Suppressor macrophage treated with lipopolysaccharide for 4 hours (primary cell): ENCODE measurements around the gene IL36A.

Experiments used
- DNase-seq: peaks from one replicate; pipeline ENCODE4 v3.0.0-alpha.2; 2020

IL36A gene

DNA sequence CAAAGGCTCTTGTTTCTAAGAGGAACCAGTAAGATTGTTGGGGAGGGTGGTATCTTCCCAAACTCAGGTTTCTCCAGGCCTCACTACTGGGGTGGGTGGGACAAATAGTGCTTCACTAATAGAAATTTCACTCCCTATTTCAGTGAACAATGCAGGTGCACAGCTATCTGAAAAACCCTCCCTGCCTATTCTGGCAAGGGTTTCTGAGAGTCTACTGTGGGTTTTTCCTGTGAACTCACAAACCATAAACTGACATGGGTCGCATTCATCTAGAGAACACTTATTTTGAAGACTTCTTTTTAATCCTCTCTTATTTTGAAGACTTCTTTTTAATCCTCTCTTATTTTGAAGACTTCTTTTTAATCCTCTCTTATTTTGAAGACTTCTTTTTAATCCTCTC is 4.4 kb downstream of the IL36A start:
- DNase-seq: no peak

DNA sequence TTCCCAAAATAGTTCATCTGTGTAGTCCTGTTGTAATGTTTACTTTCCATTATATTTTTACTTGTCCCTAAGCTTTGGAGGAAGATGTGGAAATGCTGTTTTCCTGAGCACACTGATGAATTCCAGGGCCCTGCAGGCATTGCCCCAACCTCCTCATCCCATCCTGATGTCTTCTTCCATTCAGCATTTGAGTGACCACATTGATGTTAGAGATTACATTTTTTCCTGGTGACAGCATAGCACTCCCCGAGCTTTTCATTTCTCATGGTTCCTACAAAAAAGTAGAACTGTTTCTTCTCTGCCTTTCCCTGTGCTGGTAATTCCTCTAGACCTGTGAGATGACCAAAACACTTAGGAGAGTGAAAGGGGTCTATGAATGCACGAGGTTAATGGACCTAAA is 4.8 kb downstream of the IL36A start:
- no peak for DNase-seq

GRCh38 chr2:113011108-113011507 is 5.8 kb downstream of the IL36A start:
- DNase-seq: peak; percentile 20

DNA sequence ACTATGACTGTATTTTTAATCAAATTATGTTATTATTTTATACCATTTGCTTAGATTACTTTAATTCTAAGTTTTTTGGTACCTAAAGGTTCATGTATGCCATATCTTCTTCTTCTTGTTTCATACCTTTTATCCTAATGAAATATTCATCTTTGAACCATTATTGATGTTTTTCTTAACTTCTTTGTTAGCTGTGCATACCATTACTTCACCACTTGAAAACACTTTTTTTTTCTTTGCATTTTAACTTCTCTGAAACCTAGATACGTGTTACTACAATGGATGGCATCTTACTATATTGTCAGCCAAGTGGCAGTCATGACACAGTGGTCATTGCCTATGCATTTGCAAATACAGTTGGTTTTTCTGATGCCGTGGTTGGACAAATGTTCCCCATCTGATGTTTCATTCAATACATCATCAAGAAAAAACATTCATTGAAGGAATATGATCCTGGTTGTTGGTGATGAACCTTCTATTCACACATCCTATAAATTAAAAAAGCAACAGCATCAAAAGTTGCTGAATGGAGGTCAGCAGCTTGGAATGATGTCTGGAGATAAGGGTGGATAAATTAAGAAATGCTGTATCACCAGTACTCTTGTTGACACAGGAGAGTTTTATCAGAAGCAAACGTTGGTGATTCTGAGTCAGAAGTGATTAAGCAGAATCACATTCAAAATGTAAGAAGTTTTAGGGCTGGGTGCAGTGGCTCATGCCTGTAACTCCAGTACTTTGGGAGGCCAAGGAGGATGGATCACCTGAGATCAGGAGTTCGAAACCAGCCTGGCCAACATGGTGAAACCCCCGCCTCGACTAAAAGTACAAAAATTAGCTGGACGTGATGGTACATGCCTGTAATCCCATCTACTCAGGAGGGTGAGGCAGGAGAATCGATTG is 7.4 kb downstream of the IL36A start:
- DNase-seq: no peak

GRCh38 chr2:113013336-113013661 is 8.0 kb downstream of the IL36A start:
- no peak for DNase-seq

- no peak for DNase-seq
Observed at GRCh38 chr2:113014067-113014466, 8.8 kb downstream of the IL36A start.

DNA sequence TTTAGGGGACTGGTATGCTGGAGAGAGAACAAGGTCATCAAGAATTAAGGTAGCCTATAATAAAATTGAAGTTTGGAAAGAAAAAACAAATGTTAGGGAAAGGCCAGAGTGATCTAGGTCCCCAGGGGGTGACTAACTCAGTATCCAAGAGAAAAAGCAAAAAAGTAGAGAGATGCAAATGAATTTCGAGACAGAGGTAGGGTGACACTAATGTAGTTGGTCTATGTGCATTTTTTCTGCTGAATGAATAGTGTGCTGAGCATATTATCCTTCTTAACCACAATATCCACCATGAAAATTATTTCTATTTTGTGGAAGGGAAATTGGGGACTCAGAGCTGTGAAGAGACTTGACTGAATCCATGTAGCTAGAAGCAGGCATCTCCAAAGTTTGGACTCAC is 9.8 kb downstream of the IL36A start:
- DNase-seq: no peak

DNA sequence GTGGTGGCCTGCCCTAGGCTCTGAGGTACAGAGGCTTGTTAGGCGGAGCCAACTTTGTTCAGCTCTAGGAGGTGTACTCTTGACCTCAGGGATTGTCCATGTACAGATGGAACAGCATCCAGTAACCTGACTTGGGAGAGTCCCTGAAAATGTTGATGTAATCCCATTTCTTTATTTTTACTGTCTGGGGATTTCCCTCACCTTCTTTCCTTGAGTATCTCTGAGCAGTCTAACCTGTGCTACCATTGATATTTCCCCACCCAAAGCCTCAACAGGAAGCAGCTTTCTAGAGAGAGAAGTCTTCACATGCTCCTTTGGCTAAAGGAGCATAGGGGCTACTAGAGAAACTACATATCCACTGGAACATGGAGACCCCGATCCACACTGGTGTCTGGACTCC is 10.4 kb downstream of the IL36A start:
- DNase-seq: no peak

DNA sequence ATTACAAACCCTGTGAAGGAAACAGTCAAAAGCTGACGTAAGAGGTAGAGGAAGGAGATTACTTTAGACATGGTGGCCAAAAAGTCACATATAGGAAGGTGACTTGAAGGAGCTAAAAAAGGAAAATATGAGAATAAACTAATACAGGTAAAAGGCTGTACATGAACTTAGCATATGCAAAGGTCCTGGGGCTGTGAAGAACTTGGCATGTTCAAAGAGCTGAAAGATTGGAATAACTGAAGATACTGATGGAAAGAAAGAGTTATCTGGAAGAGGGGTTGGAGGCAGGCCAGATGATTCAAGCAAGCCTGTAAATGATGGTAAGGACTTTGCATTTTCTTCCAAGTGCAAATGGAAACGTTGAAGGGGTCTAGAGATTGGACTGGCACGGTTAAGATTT is 13.2 kb downstream of the IL36A start:
- no peak for DNase-seq

DNA sequence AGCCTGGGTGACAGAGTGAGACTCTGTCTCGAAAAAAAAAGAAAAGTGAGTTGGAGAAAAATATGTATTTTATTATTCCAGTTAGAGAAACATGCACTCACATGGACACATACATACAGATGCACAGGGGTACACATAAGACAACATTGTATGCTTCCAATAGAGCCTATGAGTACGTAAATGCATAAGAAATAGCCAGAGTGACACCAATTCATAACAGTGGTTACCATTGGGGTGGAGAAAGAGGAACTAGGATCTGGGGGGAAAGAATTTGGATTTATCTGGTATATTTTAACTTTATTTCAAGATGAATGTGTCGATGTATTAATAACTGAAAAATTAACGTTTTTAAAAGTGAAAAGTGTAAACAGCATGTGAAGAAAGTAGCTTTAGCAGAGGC is 16.1 kb downstream of the IL36A start:
- DNase-seq: no peak

DNA sequence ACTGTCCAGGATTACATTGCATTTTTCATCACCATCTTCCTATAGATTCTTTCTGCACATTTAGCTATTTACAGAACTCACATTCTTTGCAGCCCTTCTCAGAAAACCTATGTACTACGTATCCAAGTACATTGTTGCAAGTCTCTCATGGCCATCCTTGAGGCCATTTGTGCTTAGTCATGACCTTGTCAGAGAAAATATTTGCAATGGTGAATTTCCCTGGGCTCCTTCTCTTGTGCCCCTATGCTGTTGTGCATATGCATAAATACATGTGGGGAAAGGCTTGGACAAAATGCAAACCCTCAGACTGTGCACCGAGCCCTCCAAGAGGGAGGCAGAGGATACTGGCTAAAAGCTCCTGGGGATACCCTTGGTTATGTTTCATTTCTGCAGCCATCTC is 19.5 kb downstream of the IL36A start:
- no peak for DNase-seq

DNA sequence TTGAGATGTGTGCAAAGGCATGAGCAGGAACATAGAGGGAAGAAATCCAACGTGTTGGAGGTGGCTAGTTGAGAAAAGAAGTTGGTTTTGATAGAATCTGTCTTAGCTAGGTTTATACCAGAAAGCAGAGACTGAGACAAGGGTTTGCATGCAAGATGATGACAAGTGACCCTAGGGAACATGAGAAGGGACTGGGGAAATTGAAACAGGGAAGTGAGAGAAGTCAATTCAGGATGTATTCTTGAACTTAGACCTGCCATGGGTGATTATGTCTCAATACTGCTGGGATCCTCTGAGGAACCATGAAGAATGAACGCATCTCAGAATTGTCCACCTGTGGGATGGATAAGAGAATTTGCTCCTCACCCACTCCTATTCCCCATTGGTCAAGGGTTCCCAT is 20.5 kb downstream of the IL36A start:
- DNase-seq: peak; percentile 64

DNA sequence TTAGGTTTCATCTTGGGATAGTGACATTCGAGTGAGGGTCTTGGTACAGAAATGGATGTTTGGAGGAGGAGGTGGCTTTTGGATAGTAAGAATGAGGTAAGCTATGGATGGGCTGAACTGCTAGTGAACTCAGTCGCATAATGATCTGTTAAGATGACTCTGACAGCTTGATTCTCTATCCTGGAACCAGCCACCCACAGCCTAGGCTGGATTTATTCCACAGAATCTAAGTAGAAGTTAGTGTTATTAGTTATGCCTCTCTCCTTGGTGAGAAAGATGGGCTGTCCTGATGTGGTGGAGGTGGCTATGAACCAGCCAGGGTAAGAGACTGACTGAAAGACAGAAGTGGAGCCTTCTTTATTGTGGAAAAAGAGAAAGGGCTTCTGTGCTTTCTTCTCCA is 22.4 kb downstream of the IL36A start:
- DNase-seq: no peak

- peak; percentile 33 for DNase-seq
Observed at GRCh38 chr2:113028112-113028511, 22.9 kb downstream of the IL36A start.

GRCh38 chr2:113032737-113033136 is 27.5 kb downstream of the IL36A start:
- DNase-seq: peak; percentile 33

GRCh38 chr2:113034016-113034415 is 28.8 kb downstream of the IL36A start:
- no peak for DNase-seq

DNA sequence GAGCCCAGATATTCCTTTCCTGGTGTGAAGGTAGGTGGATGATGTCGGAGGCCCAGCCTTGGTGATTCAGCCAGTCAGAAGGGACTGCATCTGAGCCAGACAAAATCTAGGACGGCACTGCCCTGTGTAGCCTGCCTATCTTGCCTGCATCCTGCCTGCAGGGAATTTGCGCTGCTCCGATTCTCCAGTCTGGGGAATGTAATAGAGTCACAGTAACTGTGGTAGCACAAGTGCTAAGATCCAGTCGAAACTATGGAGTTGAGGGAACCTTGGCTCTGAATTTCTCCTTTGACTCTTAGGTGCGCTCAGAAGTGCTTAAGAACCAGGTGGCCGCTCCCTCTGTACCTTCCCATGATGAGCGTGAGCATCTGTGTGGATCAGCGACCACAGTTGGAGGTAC is 31.5 kb downstream of the IL36A start:
- DNase-seq: no peak

DNA sequence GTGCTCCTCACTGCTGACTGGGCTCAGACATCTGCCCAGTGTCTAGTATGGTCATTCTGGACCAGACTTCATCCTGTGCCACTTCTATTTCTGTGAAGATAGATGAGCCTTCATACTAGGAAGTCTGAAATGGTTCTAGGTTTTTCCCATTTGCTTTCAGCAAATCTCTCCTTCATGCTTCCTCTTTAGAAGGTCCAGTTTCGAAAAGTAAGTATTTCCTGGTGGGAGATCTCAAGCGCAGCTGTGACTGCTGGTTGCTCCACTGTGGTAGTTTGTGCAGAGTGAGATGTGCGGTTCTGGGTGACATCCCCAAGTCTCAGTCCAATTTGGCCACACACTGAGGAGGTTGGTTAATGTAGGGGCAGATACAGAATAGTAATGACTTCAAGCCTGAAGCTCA is 33.0 kb downstream of the IL36A start:
- peak; percentile 28 for DNase-seq

GRCh38 chr2:113039158-113039557 is 33.9 kb downstream of the IL36A start:
- no peak for DNase-seq

DNA sequence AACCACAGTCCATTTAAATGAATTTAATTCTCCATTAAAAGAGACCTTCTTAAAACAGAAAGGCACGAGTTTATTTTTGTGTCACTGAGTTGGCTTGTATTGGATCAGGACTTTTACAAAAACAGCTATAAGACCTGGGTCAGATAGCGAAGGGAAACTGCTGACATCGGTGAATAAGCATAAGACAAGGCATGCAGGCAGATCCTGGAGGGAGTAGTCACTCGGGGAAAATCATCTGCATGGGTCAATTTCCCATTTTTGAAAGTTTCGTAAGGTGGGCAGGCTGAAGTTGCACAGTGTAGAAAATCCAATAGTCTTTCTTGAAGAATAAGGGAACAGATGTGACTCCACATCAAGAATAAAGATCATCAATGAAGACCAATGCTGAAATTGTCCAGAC is 34.5 kb downstream of the IL36A start:
- peak; percentile 58 for DNase-seq

DNA sequence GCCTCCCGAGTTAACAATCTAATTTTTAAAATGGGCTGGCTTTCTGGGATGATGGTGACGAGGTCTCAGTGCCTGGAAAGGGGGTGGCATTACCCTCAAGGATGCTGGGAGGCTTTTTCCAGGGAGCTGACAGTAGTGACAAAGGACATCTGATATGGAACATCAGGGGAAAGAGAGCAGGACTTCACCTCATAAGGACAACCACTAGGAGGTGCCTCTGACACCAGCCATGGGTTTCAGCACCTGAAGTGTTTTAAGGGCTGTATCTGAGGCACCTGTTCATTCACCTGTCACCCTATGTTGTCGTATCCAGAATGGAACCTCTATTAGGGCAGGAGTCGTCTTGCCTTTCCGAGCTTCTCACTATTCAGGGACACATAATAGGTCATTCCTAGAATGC is 36.6 kb downstream of the IL36A start:
- DNase-seq: no peak

DNA sequence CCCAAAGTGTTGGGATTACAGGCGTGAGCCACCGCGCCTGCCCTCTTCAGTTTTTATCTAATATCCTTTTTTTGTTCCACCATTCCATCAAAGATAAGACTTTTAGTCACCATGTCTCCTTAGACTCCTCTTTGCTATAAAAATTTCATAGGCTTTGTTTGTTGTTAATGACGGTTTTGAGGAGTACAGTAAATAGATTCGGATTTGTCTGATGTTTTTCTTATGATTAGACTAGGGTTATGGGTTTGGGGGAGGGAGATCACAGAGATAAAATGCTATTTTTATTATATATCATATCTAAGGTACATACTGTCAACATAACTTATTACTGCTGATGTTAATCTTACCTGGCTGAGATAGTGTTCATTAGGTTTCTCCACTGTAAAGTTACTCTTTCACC is 41.2 kb downstream of the IL36A start:
- DNase-seq: no peak

GRCh38 chr2:113050921-113051895 is 45.9 kb downstream of the IL36A start:
- no peak for DNase-seq

DNA sequence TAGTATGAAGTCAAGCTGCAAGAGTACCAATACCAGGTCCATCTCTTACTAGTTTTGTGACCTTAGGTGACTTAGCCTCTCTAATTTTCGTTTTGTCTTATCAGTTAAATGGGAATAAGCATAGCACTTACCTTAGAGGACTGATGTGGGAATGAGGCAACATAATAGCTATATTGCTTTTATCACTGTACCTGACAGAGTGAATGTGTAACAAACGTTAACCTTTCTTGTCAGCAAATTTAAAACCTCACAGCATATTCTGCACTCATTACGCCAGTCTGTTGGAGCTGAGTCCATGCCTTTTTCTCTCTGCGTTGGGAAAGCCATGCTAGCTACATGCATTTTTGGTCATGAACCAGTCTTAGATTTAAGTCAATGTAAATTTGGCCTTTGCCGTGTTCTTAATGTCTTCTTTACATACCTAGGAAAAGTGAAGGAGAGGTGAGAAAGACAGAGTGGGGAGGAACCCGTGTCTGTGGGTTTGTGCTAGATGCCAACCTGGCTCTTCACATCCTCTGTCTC is 47.2 kb downstream of the IL36A start, which contains the start of gene IL36B:
IL36B (minus strand) TSS at position 472 of the 522 bp plus-strand sequence.
- no peak for DNase-seq
